Transverse colon (tissue), 4 donors: ENCODE data around the gene OR4B1.
"Not testable (repeated sequence)": the region's sequence is repeated elsewhere in the genome, so short reads cannot be mapped to it uniquely, and the experiment has no call there.

ENCODE experiments used
- POLR2A ChIP-seq: fragments of 450-650 bp; IDR thresholded peaks from one replicate; pipeline ENCODE4 v1.6.1; 2016; ENCODE audit warnings: antibody characterized with exemption, mild to moderate bottlenecking, moderate library complexity
- POLR2AphosphoS5 ChIP-seq, 3 donors: sonication (generic); formaldehyde crosslinking; IDR thresholded peaks; one replicate each; pipeline ENCODE4 v1.6.1; 2016; ENCODE audit warnings: antibody characterized with exemption in 3 of 3
- TF ChIP-seq, protein P1 (sequence below), 5 experiments: fragments of 200-600 bp in 3 of 5; fragments of 450-650 bp in 2 of 5; sonication (generic) in 3 of 5; IDR thresholded peaks; 1 replicate in 2 of 5; 2 replicates in 3 of 5; pipeline ENCODE4 v1.5.1; 2016 to 2017; ENCODE audit warnings: antibody characterized with exemption in 5 of 5, inconsistent platforms in 3 of 5, mild to moderate bottlenecking in 2 of 5, moderate library complexity in 1 of 5

GRCh38 chr11:48230057-48230456, 13.4 kb downstream of the OR4B1 start:
- TF ChIP-seq, protein P1, sequence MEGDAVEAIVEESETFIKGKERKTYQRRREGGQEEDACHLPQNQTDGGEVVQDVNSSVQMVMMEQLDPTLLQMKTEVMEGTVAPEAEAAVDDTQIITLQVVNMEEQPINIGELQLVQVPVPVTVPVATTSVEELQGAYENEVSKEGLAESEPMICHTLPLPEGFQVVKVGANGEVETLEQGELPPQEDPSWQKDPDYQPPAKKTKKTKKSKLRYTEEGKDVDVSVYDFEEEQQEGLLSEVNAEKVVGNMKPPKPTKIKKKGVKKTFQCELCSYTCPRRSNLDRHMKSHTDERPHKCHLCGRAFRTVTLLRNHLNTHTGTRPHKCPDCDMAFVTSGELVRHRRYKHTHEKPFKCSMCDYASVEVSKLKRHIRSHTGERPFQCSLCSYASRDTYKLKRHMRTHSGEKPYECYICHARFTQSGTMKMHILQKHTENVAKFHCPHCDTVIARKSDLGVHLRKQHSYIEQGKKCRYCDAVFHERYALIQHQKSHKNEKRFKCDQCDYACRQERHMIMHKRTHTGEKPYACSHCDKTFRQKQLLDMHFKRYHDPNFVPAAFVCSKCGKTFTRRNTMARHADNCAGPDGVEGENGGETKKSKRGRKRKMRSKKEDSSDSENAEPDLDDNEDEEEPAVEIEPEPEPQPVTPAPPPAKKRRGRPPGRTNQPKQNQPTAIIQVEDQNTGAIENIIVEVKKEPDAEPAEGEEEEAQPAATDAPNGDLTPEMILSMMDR (IDR thresholded peaks at IDR 0.05) = not testable (repeated sequence)
- TF ChIP-seq POLR2A; POLR2AphosphoS5 (IDR thresholded peaks at IDR 0.05): not testable (repeated sequence)
